ENCODE measurements around the gene MIPOL1.

DNA sequence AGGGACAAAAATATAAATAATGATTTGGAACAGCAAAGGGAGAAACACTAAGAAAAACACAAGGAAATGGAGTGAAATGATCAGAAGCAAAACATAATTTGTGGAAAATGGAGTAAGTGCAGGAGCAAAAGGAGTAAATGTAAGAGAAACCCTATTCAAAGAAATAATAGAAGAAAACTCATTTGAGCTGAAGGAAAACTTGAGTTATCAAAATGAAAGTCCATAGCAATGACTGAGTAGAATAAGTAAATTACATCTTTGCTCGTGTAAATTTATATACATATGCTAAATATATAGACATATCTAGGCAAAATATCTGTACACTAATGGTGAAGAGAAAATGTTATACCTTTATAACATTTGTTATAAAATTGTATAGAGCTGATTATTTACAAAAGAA is 203.4 kb downstream of the MIPOL1 start:
- TF ChIP-seq POLR2A (IDR thresholded peaks at IDR 0.05; ENCODE audit: extremely low read depth, insufficient read length), result no peak
- TF ChIP-seq CTCF (IDR thresholded peaks at IDR 0.05; ENCODE audit: low read depth, low read length), result no peak
